Stomach (tissue), 9 donors: ENCODE data around the gene F7. TPM values are rescaled to one million over a fixed set of nuclear protein-coding genes. Genes with fewer than 3 reads are reported as not detected.

Experiments used
- DNase-seq, 2 donors: peaks; one replicate each; pipeline versions ENCODE4 v3.0.0 to v3.0.0-alpha.2; 2013 to 2019
- H3K27ac ChIP-seq, 5 donors: fragments of 200-600 bp in 4 of 5; sonication (generic) in 4 of 5; one replicate each; pipeline ENCODE4 v1.5.1; 2013 to 2019; ENCODE audit warnings: mild to moderate bottlenecking in 1 of 5, moderate library complexity in 1 of 5
- H3K27me3 ChIP-seq, 3 donors: fragments of 200-600 bp; sonication (generic); one replicate each; pipeline ENCODE4 v1.5.1; 2017 to 2019; ENCODE audit warnings: mixed run types in 1 of 3
- H3K36me3 ChIP-seq, 4 donors: fragments of 200-600 bp; sonication (generic); 1 replicate in 3 of 4; 2 replicates in 1 of 4; pipeline ENCODE4 v1.5.1; 2016 to 2019
- H3K4me1 ChIP-seq, 4 donors: fragments of 200-600 bp; sonication (generic); one replicate each; pipeline ENCODE4 v1.5.1; 2016 to 2019
- H3K4me3 ChIP-seq, 4 donors: fragments of 200-600 bp; sonication (generic) in 3 of 4; one replicate each; pipeline ENCODE4 v1.5.1; 2016 to 2019; ENCODE audit warnings: mild to moderate bottlenecking in 1 of 4
- H3K9me3 ChIP-seq, 4 donors: fragments of 200-600 bp; sonication (generic); one replicate each; pipeline ENCODE4 v1.5.1; 2016 to 2019
- CTCF ChIP-seq, 7 experiments: fragments of 450-650 bp in 4 of 7; fragments of 200-600 bp in 3 of 7; sonication (generic) in 3 of 7; IDR thresholded peaks; one replicate each; pipeline ENCODE4 v1.5.1; 2016 to 2019; ENCODE audit warnings: antibody characterized with exemption in 7 of 7, control low read depth in 2 of 7, mild to moderate bottlenecking in 1 of 7
- EP300 ChIP-seq: sonication (generic); formaldehyde crosslinking; IDR thresholded peaks from one replicate; pipeline ENCODE4 v1.6.1; 2017; ENCODE audit warnings: antibody characterized with exemption
- POLR2A ChIP-seq, 4 donors: fragments of 450-650 bp; IDR thresholded peaks; one replicate each; pipeline ENCODE4 v1.6.1; 2016; ENCODE audit warnings: antibody characterized with exemption in 4 of 4, control low read depth in 2 of 4, mild to moderate bottlenecking in 1 of 4, moderate library complexity in 1 of 4
- POLR2AphosphoS5 ChIP-seq, 3 donors: sonication (generic); formaldehyde crosslinking; IDR thresholded peaks; one replicate each; pipeline ENCODE4 v1.6.1; 2016; ENCODE audit warnings: antibody characterized with exemption in 3 of 3
- WGBS, 5 donors: extraction: QIAGEN DNeasy Blood & Tissue Kit in 3 of 5; methylation state at CpG; one replicate each; pipeline versions ENCODE4 v1.1.5 to v1.1.7; 2013 to 2018; 5-methylcytosine and 5-hydroxymethylcytosine counted together
- intact Hi-C: fragments of 100-400 bp; cut with DNase I; formaldehyde crosslinking; loops from one replicate; pipeline ENCODE4 v1.15.1; 2023; ENCODE audit warnings: low total_unique reads
- polyA plus RNA-seq, 3 donors: library from polyadenylated mRNA; stranded (reverse); fragments of 200-250 nt; gene quantifications; one replicate each; pipeline ENCODE4 v1.2.3, GENCODE V29; 2013
- small RNA-seq, 4 donors: library from RNA; depleted of rRNA; stranded (forward); fragments of <200 nt; gene quantifications; one replicate each; pipeline ENCODE3, GENCODE V24; 2016
- total RNA-seq, 5 donors: library from RNA; depleted of rRNA; stranded (reverse); fragments of >200 nt; gene quantifications; one replicate each; pipeline versions ENCODE4 v1.1.0 to v1.2.3, GENCODE V29; 2014 to 2016
- donor health status: healthy with polysubstance abuse.
- donor health status: Bipolar disorder and iron deficiency.
- donor health status: healthy.

The F7 gene
- total and polyA plus RNA-seq, 8 donors = 0.10 TPM; not detected in 7

GRCh38 chr13:113168211-113168610 is 62.6 kb downstream of the F7 start:
- Histone ChIP-seq H3K9me3 (peaks cover 0 to 5% (median 0%) of the 10 kb centered on the region in 4 donors), H3K36me3 (peaks cover 0 to 47% (median 25%) of the 10 kb centered on the region in 4 donors), H3K27ac (no peak overlapping the region), H3K4me3 (no peak overlapping the region), H3K27me3 (peaks cover 0 to 14% (median 12%) of the 10 kb centered on the region in 3 donors), H3K4me1 (peaks cover 12 to 29% (median 19%) of the 10 kb centered on the region in 4 donors)
- intact Hi-C loops = no loop called here
- TF ChIP-seq CTCF (IDR thresholded peaks at IDR 0.05) = no peak
- TF ChIP-seq POLR2AphosphoS5 (IDR thresholded peaks at IDR 0.05) = no peak
- TF ChIP-seq EP300 = no peak
- no peak for DNase-seq
- WGBS, 5 donors = 84 to 94% (median 90%) methylated on average over 7 of the region's 7 CpGs

GRCh38 chr13:113169277-113170272 is 64.0 kb downstream of the F7 start:
- peaks cover 0 to under 1% (median 0%) of the 10 kb centered on the region in 3 donors for H3K27me3 ChIP-seq
- 54 to 69% (median 61%) methylated on average over 13 of the region's 13 CpGs for WGBS, 5 donors
- peak in 1 of 2 donors; percentile 59 for DNase-seq
- H3K27ac ChIP-seq = peak overlapping the region in 3 of 5 donors; percentile 29 to 42 (median 30)
- intact Hi-C loops = no loop called here
- TF ChIP-seq CTCF (IDR thresholded peaks at IDR 0.05) (no peak), POLR2AphosphoS5 (IDR thresholded peaks at IDR 0.05) (no peak), POLR2A (IDR thresholded peaks at IDR 0.05) (no peak), EP300 (no peak)
- H3K4me3 ChIP-seq = no peak overlapping the region
- peaks cover 0 to 5% (median 0%) of the 10 kb centered on the region in 4 donors for H3K9me3 ChIP-seq
- peaks cover under 1 to 59% (median 32%) of the 10 kb centered on the region in 4 donors for H3K36me3 ChIP-seq
- peaks cover 12 to 29% (median 19%) of the 10 kb centered on the region in 4 donors for H3K4me1 ChIP-seq

Small RNA genes within 50 kb of the gene (small RNA-seq; reads per million reads assigned to genes)
- 0 reads per million in 4 donors for gene AL137002.1

Other genes starting within 250 kb of the F7 start
- gene MCF2L, start 136.6 kb upstream of the F7 start, total RNA-seq = 100 to 1,000 TPM in 1 of 5 donors, 10 to 100 TPM in 4; 39.1 to 363 (median 58.6) TPM
- 10 to 100 TPM; 10.8 to 20.0 (median 13.3) TPM for gene MCF2L, start 136.6 kb upstream of the F7 start, polyA plus RNA-seq
- gene F10, start 17.0 kb downstream of the F7 start, total RNA-seq = 10 to 100 TPM in 1 of 5 donors, 1 to 10 TPM in 1, under 1 TPM in 1, not detected in 2; 0.45 to 14.9 (median 3.0) TPM
- 1 to 10 TPM; 3.1 to 8.0 (median 3.5) TPM for gene F10, start 17.0 kb downstream of the F7 start, polyA plus RNA-seq
- gene PROZ, start 52.9 kb downstream of the F7 start, total RNA-seq = 1 to 10 TPM in 1 of 5 donors, not detected in 4; 1.9 TPM
- under 1 TPM in 1 of 3 donors, not detected in 2; 0.08 TPM for gene PROZ, start 52.9 kb downstream of the F7 start, polyA plus RNA-seq
- gene PCID2, start 102.9 kb downstream of the F7 start, total RNA-seq = 10 to 100 TPM; 35.7 to 81.7 (median 44.3) TPM
- 10 to 100 TPM; 25.9 to 38.3 (median 32.3) TPM for gene PCID2, start 102.9 kb downstream of the F7 start, polyA plus RNA-seq
- 100 to 1,000 TPM; 107 to 153 (median 148) TPM for gene CUL4A, start 103.8 kb downstream of the F7 start, total RNA-seq
- 10 to 100 TPM; 24.4 to 31.0 (median 25.6) TPM for gene CUL4A, start 103.8 kb downstream of the F7 start, polyA plus RNA-seq
- gene LAMP1, start 191.4 kb downstream of the F7 start, total RNA-seq = 100 to 1,000 TPM in 2 of 5 donors, 10 to 100 TPM in 3; 44.0 to 121 (median 70.3) TPM
- 10 to 100 TPM; 20.9 to 52.2 (median 47.9) TPM for gene LAMP1, start 191.4 kb downstream of the F7 start, polyA plus RNA-seq